Choroid plexus epithelial cell (primary cell): ENCODE measurements around the gene LAYN.
A peak's percentile ranks its signal among the peaks of the same experiment; 100 is the strongest.

ENCODE experiments used
- DNase-seq: peaks from one replicate; pipeline ENCODE4 v3.0.0-alpha.2; 2010; ENCODE audit warnings: low read depth
- H3K4me3 ChIP-seq: 2 replicates; pipeline ENCODE4 v1.5.1; 2011; ENCODE audit warnings: low read depth, mild to moderate bottlenecking, control low read depth, low read length, moderate library complexity
- TF ChIP-seq, protein P1 (sequence below): conservative IDR thresholded peaks from 2 replicates; pipeline ENCODE4 v1.5.1; 2011; ENCODE audit warnings: low read depth, mild to moderate bottlenecking, control low read depth, inconsistent platforms, low read length, moderate library complexity

The LAYN gene

DNA sequence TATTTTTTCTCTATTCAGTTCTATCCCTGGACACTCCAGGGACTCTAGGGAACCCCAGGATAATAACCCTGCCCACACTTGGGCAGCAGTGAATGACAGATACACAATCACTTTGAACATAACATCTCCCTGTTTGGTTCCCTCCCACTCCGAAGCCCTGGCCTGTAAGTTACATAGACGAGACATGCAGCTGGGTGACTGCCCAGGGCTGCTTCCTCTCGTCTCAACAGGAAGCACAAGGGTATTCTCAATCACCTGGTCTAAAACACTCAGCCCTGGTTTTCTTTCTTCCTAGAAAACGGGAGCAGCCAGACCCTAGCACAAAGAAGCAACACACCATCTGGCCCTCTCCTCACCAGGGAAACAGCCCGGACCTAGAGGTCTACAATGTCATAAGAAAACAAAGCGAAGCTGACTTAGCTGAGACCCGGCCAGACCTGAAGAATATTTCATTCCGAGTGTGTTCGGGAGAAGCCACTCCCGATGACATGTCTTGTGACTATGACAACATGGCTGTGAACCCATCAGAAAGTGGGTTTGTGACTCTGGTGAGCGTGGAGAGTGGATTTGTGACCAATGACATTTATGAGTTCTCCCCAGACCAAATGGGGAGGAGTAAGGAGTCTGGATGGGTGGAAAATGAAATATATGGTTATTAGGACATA lies 19.4 kb downstream of the LAYN start:
- DNase-seq, result peak; percentile 53
- H3K4me3 ChIP-seq, result no peak overlapping the region
- TF ChIP-seq, protein P1, sequence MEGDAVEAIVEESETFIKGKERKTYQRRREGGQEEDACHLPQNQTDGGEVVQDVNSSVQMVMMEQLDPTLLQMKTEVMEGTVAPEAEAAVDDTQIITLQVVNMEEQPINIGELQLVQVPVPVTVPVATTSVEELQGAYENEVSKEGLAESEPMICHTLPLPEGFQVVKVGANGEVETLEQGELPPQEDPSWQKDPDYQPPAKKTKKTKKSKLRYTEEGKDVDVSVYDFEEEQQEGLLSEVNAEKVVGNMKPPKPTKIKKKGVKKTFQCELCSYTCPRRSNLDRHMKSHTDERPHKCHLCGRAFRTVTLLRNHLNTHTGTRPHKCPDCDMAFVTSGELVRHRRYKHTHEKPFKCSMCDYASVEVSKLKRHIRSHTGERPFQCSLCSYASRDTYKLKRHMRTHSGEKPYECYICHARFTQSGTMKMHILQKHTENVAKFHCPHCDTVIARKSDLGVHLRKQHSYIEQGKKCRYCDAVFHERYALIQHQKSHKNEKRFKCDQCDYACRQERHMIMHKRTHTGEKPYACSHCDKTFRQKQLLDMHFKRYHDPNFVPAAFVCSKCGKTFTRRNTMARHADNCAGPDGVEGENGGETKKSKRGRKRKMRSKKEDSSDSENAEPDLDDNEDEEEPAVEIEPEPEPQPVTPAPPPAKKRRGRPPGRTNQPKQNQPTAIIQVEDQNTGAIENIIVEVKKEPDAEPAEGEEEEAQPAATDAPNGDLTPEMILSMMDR, result no peak

DNA sequence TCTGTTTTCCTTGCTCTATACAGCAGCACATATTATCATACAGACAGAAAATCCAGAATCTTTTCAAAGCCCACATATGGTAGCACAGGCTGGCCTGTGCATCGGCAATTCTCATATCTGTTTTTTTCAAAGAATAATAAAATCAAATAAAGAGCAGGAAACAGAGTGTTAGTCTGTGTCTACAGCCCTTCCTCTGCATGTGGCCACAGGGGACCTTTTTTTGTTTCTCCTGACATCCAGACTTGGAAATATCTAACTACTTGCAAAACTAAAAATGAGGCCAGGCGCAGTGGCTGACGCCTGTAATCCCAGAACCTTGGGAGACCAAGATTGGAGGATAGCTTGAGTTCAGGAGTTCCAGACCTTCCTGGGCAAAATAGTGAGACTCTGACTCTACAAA lies 20.3 kb downstream of the LAYN start:
- DNase-seq, result no peak
- TF ChIP-seq, protein P1, result no peak
- H3K4me3 ChIP-seq, result no peak overlapping the region

DNA sequence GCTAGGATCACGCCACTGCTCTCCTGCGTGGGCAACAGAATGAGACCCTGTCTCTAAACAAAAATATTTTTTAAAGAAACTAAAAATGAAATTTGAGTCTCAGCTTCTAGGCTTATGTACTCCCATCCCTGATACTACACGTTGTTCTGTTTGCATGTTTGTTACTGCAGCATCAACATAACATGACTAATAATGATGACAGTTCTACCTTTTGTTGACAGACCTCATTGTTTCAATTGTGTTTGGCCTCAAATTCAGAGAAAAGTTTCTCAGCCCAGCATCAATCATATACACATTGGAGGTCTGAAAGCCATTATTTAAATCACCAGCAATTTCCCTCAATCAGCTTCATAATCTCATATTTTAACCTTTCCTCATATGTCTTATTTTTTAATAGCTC lies 20.8 kb downstream of the LAYN start:
- no peak overlapping the region for H3K4me3 ChIP-seq
- no peak for DNase-seq
- TF ChIP-seq, protein P1, result no peak

DNA sequence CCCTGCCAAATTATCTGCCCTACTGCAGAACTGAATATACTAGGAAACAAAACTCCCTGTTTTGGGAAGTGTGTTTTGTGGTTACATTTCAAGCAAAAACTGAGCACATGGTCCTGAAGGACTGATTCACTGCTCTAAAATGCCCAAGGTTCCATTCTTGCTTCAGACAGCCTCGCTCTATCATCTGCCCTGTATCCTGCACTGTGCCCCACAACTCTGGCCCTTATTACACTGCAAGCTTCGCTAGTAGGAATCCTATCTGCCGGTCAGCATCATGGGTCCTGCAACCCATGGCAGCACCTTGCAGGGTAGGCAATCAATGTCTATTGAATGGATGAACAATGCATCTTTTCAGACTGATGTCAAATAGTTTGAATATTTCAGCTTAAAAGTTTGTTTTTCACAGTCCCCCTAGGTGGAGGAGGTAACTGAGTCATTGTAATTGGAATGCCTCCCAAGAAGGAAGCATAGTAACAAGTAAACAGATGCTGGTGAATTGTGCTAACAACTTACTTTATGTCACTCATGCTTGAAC lies 21.3 kb downstream of the LAYN start:
- peak; percentile 82 for DNase-seq

DNA sequence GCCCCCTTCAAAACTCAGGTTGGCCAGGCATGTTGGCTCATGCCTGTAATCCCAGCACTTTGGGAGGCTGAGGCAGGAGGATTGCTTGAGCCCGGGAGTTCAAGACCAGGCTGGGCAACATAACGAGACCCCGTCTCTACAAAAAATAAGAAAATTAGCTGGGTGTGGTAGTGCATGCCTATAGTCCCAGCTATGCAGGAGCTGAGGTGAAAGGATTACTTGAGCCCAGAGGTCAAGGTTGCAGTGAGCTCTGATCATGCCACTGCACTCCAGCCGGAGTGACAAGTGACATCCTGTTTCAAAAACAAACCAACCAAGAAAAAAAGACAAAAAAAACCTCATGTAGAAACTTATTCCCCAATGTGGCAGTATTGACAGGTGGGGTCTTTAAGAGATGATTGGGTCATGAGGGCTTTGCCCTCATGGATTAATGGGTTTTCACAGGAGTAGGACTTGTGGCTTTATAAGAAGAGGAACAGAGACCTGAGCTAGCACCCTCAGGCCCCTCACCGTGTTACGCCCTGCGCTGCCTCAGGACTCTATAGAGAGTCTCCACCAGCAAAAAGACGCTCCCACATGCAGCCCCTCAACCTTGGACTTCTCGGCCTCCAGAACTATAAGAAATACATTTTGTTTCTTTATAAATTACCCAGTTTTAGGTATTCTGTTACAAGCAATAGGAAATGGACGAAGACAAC lies 22.3 kb downstream of the LAYN start:
- TF ChIP-seq, protein P1, result no peak
- no peak overlapping the region for H3K4me3 ChIP-seq
- no peak for DNase-seq

More for the DNA sequence above, 21.3 kb downstream of the LAYN start:
- TF ChIP-seq, protein P1, result no peak
- H3K4me3 ChIP-seq, result no peak overlapping the region

DNA sequence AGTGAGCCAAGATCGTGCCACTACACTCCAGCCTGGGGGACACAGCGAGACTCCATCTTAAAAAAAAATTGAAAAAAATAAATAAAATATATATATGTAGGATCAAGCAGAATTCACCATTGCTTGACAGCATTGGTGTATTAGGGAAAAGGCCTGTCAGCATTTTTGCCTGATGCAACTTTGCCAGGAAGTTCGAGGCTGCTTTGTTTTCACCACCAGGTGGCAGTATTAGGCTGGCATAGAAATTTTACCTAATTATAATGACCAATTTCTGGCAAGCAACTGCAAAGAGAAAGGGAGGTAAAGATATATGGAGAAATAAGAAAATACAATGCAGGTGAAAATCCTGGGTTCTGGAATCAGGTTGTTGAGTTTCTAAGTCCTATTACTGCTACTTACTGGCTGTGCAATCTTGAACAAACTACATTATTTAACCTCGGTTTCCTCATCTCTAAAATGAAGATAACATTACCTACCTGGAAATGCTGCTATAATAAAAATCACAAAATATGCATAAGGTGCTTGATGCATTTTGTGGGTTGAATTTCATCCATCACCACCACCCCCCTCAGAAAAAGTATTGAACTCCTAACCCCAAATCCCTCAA lies 24.7 kb downstream of the LAYN start:
- DNase-seq, result peak; percentile 87
- TF ChIP-seq, protein P1, result peak; percentile 87
- no peak overlapping the region for H3K4me3 ChIP-seq
